ENCODE measurements around the gene XPOT.

GRCh38 chr12:64475518-64475917, 71.3 kb downstream of the XPOT start:
- TF ChIP-seq EZH2 (IDR thresholded peaks at IDR 0.05; ENCODE audit: borderline replicate concordance, insufficient read depth, low read depth, low read length, poor library complexity, severe bottlenecking) (no peak), CTCF (IDR thresholded peaks at IDR 0.05) (no peak)

All from B cell (primary cell).